NCI-H1417 treated with DMSO at 0.1 percent for 48 hours (cell line): ENCODE results near the gene ZNF229.
A peak's percentile ranks its signal among the peaks of the same experiment; 100 is the strongest.
"Not testable (repeated sequence)": the region's sequence is repeated elsewhere in the genome, so short reads cannot be mapped to it uniquely, and the experiment has no call there.

Experiments
- DNase-seq: peaks from one replicate; lab custom pipeline; 2025; lab: John Stamatoyannopoulos, UW

The ZNF229 gene

GRCh38 chr19:44447916-44448674 is at the start of gene ZNF229:
ZNF229 (minus strand) TSS chr19:44448472; CDS start chr19:44442847, 5,625 bp downstream.
- DNase-seq: peak; percentile 9

GRCh38 chr19:44496711-44497110 is 48.4 kb upstream of the ZNF229 start:
- DNase-seq: no peak

- no peak for DNase-seq
These were observed 28.5 kb upstream of the ZNF229 start for GRCh38 chr19:44476559-44477408.

GRCh38 chr19:44468730-44469129 is 20.5 kb upstream of the ZNF229 start:
- DNase-seq: not testable (repeated sequence)

GRCh38 chr19:44462600-44463286 is 14.5 kb upstream of the ZNF229 start:
- not testable (repeated sequence) for DNase-seq

- not testable (repeated sequence) for DNase-seq
These were observed 7.7 kb upstream of the ZNF229 start for GRCh38 chr19:44456016-44456415.

GRCh38 chr19:44455100-44455499 is 6.8 kb upstream of the ZNF229 start:
- no peak for DNase-seq

- no peak for DNase-seq
These were observed 4.1 kb upstream of the ZNF229 start for GRCh38 chr19:44452367-44452766.

GRCh38 chr19:44451687-44452086 is 3.4 kb upstream of the ZNF229 start:
- no peak for DNase-seq

- DNase-seq: no peak
These were observed 9.8 kb downstream of the ZNF229 start for GRCh38 chr19:44438441-44438840.

- no peak for DNase-seq
These were observed 12.8 kb downstream of the ZNF229 start for GRCh38 chr19:44435441-44435840.

GRCh38 chr19:44430956-44431355 is 17.3 kb downstream of the ZNF229 start:
- DNase-seq: no peak

GRCh38 chr19:44415553-44415952 is 32.7 kb downstream of the ZNF229 start:
- not testable (repeated sequence) for DNase-seq

- no peak for DNase-seq
These were observed 46.8 kb downstream of the ZNF229 start, which contains the start of gene ZNF285 for GRCh38 chr19:44401139-44402115. ZNF285 (minus strand) TSS chr19:44401608; CDS start chr19:44397213, 4,395 bp downstream.

GRCh38 chr19:44389268-44389667 is 59.0 kb downstream of the ZNF229 start:
- not testable (repeated sequence) for DNase-seq
